Breast epithelium (tissue), 4 donors: ENCODE results near the gene CBX2. TPM values are rescaled to one million over a fixed set of nuclear protein-coding genes. Genes with fewer than 3 reads are reported as not detected.

Source experiments
- DNase-seq, 2 donors: peaks; one replicate each; pipeline ENCODE4 v3.0.0-alpha.2; 2019; ENCODE audit warnings: low spot score in 2 of 2
- H3K27ac ChIP-seq, 2 donors: fragments of 200-600 bp; sonication (generic) in 1 of 2; one replicate each; pipeline ENCODE4 v1.5.1; 2016 to 2019; ENCODE audit warnings: mild to moderate bottlenecking in 1 of 2
- H3K27me3 ChIP-seq, 2 donors: fragments of 200-600 bp; sonication (generic) in 1 of 2; one replicate each; pipeline versions ENCODE4 v1.5.1 to v1.6.0; 2017 to 2019; ENCODE audit warnings: control low read depth in 1 of 2, mild to moderate bottlenecking in 1 of 2
- H3K36me3 ChIP-seq: fragments of 200-600 bp; one replicate; pipeline ENCODE4 v1.5.1; 2019
- H3K4me1 ChIP-seq, 2 donors: fragments of 200-600 bp; sonication (generic); one replicate each; pipeline ENCODE4 v1.5.1; 2016 to 2019; ENCODE audit warnings: control low read depth in 1 of 2
- H3K4me3 ChIP-seq, 3 donors: fragments of 200-600 bp; sonication (generic); 1 replicate in 2 of 3; 2 replicates in 1 of 3; pipeline ENCODE4 v1.5.1; 2016 to 2019; ENCODE audit warnings: mild to moderate bottlenecking in 3 of 3, moderate library complexity in 2 of 3
- H3K9me3 ChIP-seq, 2 donors: fragments of 200-600 bp; sonication (generic) in 1 of 2; one replicate each; pipeline ENCODE4 v1.5.1; 2016 to 2019; ENCODE audit warnings: control low read depth in 1 of 2
- CTCF ChIP-seq, 3 donors: fragments of 450-650 bp; IDR thresholded peaks; one replicate each; pipeline ENCODE4 v1.5.1; 2016 to 2017; ENCODE audit warnings: antibody characterized with exemption in 3 of 3, mild to moderate bottlenecking in 3 of 3, moderate library complexity in 3 of 3
- POLR2A ChIP-seq: fragments of 450-650 bp; IDR thresholded peaks from one replicate; pipeline ENCODE4 v1.6.1; 2016; ENCODE audit warnings: antibody characterized with exemption, mild to moderate bottlenecking, moderate library complexity
- POLR2AphosphoS5 ChIP-seq, 3 donors: sonication (generic); formaldehyde crosslinking; IDR thresholded peaks; one replicate each; pipeline ENCODE4 v1.6.1; 2017; ENCODE audit warnings: antibody characterized with exemption in 3 of 3
- intact Hi-C: fragments of 100-400 bp; cut with DNase I; formaldehyde crosslinking; loops from one replicate; pipeline ENCODE4 v1.15.1; 2023; ENCODE audit warnings: low total_unique reads
- total RNA-seq, 3 donors: library from RNA; depleted of rRNA; stranded (reverse); fragments of >200 nt; gene quantifications; one replicate each; pipeline ENCODE4 v1.1.0, GENCODE V29; 2016

CBX2 gene
- total RNA-seq, 3 donors from 2014 or later: 1.2 to 2.2 (median 2.0) TPM

- intact Hi-C loops: no loop called here
- peaks cover under 1 to 13% of the 10 kb centered on the region in 2 donors for H3K27me3 ChIP-seq
- DNase-seq: no peak
Measured at GRCh38 chr17:79784353-79785016, 6.5 kb downstream of the CBX2 start.

GRCh38 chr17:79785017-79785899, 7.3 kb downstream of the CBX2 start:
- Histone ChIP-seq H3K36me3 (no peaks in the 10 kb centered on the region), H3K4me1 (peaks cover 0 to 5% of the 10 kb centered on the region in 2 donors), H3K4me3 (no peak overlapping the region), H3K9me3 (no peaks in the 10 kb centered on the region), H3K27me3 (peaks cover 2 to 21% of the 10 kb centered on the region in 2 donors), H3K27ac (no peak overlapping the region)
- TF ChIP-seq POLR2AphosphoS5 (IDR thresholded peaks at IDR 0.05) (no peak), POLR2A (no peak), CTCF (IDR thresholded peaks at IDR 0.05) (no peak)
- no peak for DNase-seq
- intact Hi-C loops: no loop called here

More at GRCh38 chr17:79784353-79785016, 6.5 kb downstream of the CBX2 start:
- Histone ChIP-seq H3K36me3 (no peaks in the 10 kb centered on the region), H3K27ac (no peak overlapping the region), H3K9me3 (no peaks in the 10 kb centered on the region), H3K4me3 (no peak overlapping the region), H3K4me1 (no peaks in the 10 kb centered on the region)
- no peak for TF ChIP-seq POLR2A
- TF ChIP-seq POLR2AphosphoS5 (IDR thresholded peaks at IDR 0.05): no peak
- TF ChIP-seq CTCF (IDR thresholded peaks at IDR 0.05): no peak

- Histone ChIP-seq H3K4me1 (peaks cover 0 to 5% of the 10 kb centered on the region in 2 donors), H3K27ac (no peak overlapping the region), H3K27me3 (peaks cover 9 to 30% of the 10 kb centered on the region in 2 donors), H3K36me3 (no peaks in the 10 kb centered on the region), H3K9me3 (no peaks in the 10 kb centered on the region), H3K4me3 (no peak overlapping the region)
- intact Hi-C loops: no loop called here
- TF ChIP-seq POLR2AphosphoS5 (IDR thresholded peaks at IDR 0.05): no peak
- no peak for TF ChIP-seq POLR2A
- no peak for TF ChIP-seq CTCF (IDR thresholded peaks at IDR 0.05)
- DNase-seq: no peak
Measured at GRCh38 chr17:79785900-79786810, 8.2 kb downstream of the CBX2 start.

GRCh38 chr17:79786930-79787643, 9.1 kb downstream of the CBX2 start:
- H3K36me3 ChIP-seq: no peaks in the 10 kb centered on the region
- DNase-seq: no peak
- peaks cover 17 to 39% of the 10 kb centered on the region in 2 donors for H3K27me3 ChIP-seq
- peaks cover 0 to 5% of the 10 kb centered on the region in 2 donors for H3K4me1 ChIP-seq
- intact Hi-C loops: no loop called here
- H3K27ac ChIP-seq: no peak overlapping the region
- TF ChIP-seq POLR2AphosphoS5 (IDR thresholded peaks at IDR 0.05): no peak
- no peak for TF ChIP-seq POLR2A
- no peak for TF ChIP-seq CTCF (IDR thresholded peaks at IDR 0.05)
- H3K9me3 ChIP-seq: no peaks in the 10 kb centered on the region
- no peak overlapping the region for H3K4me3 ChIP-seq
